Measurements from ENCODE around the gene F7.
"Not testable (repeated sequence)": the region's sequence is repeated elsewhere in the genome, so short reads cannot be mapped to it uniquely, and the experiment has no call there.

The F7 gene

DNA sequence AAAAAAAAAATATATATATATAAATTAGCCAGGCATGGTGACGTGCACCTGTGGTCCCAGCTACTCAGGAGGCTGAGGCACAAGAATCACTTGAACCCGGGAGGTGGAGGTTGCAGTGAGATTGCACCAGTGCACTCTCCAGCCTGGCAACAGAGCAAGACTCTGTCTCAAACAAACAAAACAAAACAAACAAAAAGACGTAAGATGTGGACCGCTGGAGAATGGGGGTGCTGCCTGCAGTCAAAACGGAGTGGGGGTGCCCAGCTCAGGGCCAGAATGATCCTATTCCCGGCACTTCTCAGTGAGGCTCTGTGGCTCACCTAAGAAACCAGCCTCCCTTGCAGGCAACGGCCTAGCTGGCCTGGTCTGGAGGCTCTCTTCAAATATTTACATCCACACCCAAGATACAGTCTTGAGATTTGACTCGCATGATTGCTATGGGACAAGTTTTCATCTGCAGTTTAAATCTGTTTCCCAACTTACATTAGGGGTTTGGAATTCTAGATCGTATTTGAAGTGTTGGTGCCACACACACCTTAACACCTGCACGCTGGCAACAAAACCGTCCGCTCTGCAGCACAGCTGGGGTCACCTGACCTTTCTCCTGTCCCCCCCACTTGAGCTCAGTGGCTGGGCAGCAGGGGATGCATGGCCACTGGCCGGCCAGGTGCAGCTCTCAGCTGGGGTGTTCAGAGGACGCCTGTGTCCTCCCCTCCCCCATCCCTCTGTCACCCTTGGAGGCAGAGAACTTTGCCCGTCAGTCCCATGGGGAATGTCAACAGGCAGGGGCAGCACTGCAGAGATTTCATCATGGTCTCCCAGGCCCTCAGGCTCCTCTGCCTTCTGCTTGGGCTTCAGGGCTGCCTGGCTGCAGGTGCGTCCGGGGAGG is at the start of gene F7:
Gene F7 (plus strand): TSS at position 760 of the 889 bp plus-strand sequence. CDS start 51 bp downstream, at position 811.
- no peak for DNase-seq (ENCODE audit: low read depth in 2 of 2)

DNA sequence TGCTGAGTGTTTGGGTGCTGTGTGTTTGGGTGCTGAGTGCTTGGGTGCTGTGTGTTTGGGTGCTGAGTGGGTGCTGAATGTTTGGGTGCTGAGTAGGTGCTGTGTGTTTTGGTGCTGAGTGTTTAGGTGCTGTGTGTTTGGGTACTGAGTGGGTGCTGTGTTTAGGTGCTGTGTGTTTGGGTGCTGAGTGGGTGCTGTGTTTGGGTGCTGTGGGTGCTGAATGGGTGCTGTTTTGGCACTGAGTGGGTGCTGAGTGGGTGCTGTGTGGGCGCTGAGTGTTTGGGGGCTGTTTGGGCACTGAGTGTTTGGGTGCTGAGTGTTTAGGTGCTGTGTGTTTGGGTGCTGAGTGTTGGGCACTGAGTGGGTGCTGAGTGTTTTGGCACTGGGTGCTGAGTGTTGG is 48.5 kb upstream of the F7 start:
- no peak for DNase-seq (ENCODE audit: low read depth in 2 of 2)

DNA sequence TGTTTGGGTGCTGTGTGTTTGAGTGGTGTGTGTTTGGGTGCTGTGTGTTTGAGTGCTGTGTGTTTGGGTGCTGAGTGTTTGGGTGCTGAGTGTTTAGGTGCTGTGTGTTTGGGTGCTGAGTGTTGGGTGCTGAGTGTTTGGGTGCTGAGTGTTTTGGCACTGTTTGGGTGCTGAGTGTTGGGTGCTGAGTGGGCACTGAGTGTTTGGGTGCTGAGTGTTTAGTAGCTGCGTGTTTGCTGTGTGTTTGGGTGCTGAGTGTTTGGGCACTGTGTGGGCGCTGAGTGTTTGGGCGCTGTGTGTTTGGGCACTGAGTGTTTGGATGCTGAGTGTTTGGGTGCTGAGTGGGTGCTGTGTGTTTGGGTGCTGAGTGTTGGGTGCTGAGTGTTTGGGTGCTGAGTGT is 48.0 kb upstream of the F7 start:
- DNase-seq (ENCODE audit: low read depth in 2 of 2), result not testable (repeated sequence)

DNA sequence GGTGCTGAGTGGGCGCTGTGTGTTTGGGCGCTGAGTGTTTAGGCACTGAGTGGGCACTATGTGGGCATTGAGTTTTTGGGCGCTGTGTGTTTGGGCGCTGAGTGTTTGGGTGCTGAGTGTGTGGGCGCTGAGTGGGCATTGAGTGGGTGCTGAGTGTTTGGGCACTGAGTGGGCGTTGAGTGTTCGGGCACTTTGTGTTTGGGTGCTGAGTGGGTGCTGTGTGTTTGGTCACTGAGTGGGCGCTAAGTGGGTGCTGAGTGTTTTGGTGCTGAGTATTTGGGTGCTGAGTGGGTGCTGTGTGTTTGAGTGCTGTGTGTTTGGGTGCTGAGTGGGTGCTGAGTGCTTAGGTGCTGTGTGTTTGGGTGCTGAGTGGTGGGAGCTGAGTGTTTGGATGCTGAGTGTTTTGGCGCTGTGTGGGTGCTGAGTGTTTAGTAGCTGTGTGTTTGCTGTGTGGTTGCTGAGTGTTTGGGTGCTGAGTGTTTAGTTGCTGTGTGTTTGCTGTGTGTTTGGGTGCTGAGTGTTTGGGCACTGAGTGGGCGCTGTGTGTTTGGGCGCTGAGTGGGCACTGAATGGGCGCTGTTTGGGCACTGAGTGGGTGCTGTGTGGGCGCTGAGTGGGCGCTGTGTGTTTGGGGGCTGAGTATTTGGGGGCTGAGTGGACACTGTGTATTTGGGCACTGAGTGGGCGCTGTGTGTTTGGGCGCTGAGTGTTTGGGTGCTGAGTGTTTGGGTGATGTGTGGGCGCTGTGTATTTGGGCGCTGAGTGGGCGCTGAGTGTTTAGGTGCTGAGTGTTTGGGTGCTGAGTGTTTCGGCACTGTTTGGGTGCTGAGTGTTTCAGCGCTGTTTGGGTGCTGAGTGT is 47.2 kb upstream of the F7 start:
- no peak for DNase-seq (ENCODE audit: low read depth in 2 of 2)

DNA sequence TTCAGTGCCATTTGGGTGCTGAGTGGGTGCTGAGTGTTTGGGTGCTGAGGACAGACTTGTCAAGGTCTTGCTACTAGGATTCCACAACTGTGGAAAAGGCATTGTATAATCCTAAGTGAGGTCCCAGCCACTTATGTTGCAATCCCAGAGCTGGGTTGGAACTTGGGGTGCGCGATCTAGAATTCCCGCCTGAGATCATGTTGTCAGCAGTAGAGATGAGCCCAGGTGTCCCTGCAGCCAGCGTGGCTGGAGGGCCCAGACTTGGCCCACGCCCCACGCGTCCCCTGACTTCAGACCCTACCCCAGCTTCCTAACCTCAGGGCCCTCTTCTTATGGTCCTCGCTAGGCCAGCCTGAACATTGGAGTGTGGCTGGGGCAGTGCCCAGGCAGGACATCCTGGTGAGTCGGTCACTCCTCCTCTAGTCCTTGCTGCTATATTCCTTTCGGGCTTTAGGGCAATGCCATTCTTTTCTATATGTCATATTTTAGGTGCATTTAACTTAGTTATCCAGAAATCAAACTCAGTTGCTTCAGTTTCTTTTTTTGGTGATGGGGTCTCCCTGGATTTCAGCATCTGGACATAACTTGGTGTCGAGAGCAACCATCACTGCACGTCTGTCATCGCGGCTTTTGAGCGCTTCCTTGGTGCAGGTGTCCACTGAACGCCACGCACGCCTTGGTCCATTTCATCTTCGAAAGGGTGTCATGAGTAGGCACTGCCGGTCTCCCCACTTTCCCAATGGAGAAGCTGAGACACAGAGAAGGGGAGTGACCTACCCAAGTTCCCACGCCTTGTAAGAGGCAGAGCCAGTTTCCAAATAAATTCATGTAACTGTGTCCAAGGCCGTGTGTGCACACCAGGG is 46.4 kb upstream of the F7 start:
- DNase-seq (ENCODE audit: low read depth in 2 of 2), result no peak

DNA sequence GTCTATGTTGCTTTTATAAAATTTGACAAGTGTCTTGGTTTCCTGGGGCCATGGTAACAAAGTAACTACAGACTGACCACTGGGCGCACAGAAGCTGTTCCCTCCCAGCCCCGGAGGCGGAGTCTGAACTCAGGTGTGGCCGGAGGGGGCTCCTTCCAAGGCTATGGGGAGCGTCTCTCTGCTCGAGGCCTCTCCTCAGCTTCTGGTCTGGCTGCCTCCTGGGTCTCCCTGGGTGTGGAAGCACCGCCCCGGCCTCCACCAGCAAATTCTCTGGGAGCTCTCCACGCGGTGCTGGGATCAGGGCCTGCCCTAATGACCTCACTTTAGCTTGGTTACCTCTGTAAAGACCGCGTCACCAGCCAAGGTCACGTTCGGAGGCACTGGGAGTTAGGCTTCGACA is 45.7 kb upstream of the F7 start:
- DNase-seq (ENCODE audit: low read depth in 2 of 2), result no peak

DNA sequence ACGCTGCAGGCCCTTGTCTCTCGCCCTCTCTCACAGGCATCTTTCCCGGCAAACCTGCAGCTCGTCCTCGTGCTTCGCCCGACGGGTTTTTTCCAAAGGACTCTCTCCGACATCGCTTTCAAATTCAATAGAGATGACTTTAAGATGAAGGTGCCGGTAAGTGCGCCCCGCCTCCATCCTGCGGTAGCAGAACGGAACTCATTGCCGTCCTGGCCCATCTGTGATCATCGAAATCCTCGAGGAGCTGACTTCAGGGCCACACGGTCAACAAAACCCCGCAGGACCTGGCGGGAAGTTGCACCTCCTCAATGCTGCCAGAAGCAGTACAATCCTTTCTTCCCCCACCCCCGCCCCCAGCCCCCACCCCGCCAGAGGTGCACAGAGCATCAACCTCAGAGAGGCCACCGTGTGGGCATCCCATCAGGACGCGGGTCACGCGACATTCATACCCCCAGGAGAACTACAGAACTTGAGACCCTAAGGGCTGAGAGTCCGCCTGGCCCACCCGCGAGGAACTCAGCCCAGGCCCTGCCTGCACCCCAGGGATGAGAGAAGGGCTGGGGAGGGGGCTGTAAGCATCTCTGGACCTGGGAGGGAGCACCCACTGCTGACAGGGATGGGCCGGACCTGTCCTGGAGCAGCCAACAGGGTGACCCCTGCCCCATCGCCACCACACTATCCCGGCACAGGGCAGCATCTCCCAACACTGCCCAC is 44.9 kb upstream of the F7 start:
- no peak for DNase-seq (ENCODE audit: low read depth in 2 of 2)

DNA sequence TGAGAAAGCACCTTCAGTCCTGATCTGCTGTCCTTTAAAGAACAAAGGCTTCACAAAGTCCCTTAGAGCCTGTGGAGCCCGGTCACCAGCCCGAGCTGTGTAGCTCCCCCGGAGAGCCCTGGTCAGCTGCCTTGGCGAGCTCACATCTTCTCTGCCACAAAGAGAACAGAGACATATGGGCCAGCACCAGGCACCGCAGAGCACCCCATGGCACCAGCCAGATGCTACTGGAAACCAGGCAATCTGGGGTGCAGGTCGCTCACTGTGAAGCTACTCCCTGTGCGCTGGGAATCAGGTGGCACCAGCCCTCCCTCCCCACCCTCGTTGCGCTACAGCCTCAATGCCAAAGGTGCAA is 44.3 kb upstream of the F7 start:
- DNase-seq (ENCODE audit: low read depth in 2 of 2), result no peak

DNA sequence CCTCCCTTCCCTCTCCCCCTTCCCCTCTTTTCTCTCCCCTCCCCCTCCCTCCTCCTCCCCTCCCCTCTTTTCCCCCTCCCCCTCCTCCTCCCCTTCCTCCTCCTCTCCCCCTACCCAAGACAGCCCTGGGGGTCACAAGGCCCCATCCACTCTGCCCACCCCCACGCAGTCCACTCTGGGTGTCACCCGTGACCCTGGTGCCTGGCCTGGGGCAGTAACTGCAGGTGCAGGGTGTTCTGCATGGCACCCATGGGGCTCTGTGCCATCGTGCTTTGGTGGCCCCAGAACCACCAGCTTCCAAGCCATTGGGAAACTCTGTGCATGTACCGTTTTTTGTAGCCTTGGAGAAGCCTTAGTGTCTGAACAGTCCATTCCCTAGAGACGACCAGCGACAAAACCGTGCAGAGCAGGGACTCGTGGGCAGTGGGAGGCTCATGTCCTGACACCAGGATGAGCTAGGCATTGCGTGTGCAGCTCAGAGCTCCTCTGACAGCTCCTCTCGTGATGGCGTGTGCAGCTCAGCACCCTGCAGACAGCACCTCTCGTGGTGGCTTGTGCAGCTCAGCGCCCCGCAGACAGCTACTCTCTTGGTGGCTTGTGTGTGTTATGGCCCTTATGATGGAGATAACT is 43.7 kb upstream of the F7 start:
- DNase-seq (ENCODE audit: low read depth in 2 of 2), result no peak

DNA sequence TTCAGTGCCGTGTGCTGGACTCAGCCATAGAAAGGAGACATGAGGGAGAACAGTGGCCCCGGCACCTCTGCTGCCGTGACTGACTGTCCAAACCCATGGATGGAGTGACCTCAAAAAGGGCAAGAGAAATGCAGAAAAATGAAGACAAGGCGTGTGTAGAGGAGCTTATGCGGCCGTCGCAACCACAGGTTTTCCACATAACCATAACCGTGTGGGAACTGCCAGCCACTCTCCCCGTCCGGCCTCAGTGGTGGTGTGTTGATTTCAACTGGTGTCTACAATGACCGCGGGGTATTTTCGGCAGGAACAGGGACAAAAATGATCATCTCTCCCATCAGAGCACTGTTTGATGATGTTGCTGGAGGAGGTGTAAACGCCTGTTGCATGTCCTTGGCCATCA is 42.9 kb upstream of the F7 start:
- no peak for DNase-seq (ENCODE audit: low read depth in 2 of 2)

DNA sequence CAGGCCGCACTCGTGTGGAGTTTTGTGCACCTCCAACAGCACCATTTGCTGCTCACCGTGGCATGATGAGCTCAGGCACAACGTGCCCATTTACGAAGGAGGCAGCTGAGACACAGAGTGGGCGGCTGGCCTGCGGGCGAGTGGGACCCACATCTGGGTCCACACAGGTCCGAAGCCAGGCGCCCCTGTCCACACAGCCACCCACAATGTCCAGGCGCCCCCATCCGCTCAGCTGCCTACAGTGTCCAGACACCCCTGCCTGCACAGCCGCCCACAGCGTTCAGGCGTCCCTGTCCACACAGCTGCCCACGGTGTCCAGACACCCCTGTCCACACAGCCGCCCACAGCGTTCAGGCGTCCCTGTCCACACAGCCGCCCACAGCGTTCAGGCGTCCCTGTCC is 42.5 kb upstream of the F7 start:
- no peak for DNase-seq (ENCODE audit: low read depth in 2 of 2)

DNA sequence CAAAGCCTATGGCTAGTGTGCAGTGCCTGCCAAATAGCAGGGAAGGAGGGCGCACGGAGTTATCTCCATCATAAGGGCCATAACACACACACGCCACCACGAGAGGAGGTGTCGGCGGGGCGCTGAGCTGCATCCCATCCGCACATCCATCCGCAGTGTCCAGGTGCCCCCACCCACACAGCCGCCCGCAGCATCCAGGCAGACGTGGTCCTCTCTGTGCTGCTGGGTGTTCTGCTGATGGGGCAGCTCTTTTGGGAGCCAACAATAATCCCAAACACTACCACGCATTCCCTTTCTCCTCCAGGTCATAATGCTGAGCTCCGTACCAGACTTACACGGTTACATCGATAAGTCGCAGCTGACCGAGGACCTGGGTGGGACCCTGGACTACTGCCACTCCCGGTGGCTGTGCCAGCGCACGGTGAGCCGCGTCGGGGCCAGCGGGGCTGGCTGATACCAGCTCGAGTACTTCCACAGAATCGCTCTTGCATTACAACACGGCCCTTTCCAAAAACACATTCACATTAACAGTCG is 41.5 kb upstream of the F7 start:
- DNase-seq (ENCODE audit: low read depth in 2 of 2), result no peak

DNA sequence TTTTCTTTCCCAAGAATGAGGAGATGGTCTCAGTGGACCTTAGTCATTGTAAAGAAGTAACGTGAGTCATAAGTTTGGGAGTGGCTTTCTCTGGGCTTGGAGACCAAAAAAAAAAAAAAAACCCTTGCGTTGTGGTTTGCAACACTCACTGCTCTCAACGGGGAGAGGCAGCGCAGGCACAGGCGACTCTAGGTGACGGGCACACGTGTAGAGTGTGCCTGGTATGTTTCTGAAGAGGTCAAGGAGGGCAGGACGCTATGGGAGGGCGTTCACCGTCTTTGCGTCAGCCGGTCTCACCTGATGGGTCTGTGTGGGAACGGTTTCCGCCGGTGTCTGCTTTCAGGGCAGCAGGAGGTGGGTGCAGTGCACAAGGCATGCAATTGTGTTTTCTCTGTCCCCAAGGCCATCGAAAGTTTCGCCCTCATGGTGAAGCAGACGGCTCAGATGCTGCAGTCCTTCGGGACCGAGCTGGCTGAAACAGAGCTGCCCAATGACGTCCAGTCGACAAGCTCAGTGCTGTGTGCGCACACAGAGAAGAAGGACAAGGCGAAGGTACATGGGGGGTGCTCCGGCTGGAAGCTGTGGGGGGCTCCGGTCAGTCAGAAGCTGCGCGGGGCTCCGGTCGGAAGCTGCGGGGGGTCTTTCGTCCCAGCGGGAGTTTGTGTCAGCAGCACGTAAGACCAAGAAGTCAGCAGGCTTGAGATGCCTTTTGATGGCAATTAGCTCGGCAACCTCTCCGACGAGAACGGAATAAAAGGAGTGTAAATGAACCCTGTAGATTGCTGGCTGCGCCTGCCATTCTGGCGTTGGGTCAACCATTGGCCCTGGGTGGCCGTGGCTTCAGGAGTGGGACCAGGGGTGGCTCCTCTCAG is 40.8 kb upstream of the F7 start:
- DNase-seq (ENCODE audit: low read depth in 2 of 2), result no peak

DNA sequence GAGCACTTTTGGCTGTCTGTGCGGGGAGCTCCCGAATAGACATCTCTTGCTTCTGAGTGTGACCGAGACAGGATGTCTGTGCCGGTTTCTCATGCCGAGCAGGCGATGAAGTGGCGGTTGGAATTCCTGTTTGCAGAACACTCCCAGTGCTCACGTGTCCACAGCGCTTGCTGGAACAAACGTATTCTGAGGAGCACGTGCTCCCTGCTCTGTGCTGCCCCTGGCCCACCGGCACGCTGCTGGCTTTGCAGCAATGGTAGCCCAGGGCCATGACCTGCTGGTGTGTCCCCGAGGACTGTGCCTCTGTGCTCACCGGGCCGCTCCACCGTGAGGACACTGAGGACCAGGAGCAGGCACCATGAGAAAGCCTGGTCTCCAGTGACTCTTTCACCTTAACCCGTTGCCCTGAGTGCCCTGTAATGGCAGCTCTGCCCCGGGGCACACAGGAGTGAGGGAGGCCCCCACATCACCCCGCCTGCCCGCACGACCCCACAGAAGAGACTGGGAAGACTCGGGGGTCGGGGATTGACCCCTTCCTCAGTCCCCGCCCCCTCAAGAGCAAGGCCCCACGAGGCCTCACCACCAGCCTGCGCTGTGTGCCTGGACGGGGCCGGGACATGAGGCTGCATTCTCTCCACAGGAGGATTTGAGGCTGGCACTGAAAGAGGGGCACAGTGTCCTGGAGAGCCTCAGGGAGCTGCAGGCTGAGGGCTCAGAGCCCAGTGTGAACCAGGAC is 40.0 kb upstream of the F7 start:
- no peak for DNase-seq (ENCODE audit: low read depth in 2 of 2)

DNA sequence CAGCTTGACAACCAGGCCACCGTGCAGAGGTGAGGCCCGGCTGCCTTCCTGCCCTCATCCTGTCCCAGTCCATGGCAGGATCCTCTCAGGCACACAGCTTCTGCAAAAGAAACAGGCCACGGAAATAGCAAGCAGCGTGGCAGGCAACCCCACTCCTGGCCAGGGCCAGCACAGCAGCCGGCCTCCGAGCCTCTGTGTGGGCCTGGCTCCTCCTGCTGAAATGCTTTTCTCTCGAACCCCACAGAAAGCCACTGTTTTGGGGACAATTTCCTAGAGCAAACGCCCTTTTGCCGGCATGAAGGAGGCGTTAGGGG is 39.5 kb upstream of the F7 start:
- DNase-seq (ENCODE audit: low read depth in 2 of 2), result no peak

DNA sequence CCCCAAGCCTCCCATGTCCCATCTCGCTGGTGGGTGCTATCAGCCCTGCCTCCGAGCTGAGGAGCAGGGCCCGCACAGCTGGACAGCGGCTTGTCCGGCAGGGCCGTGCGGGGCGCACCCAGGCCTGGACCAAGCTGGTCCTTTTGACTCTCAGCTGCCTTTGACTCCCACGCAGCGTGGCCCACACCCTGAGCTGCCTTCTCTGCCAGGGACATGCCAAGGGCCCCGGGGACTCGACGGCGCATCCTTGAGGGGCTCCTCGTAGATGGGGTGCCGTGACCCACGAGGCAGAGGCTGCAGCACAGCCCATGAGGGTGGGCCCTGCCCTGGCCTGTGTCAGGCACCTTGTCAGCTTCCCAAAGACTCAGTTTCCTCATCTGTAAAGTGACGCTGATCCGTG is 38.8 kb upstream of the F7 start:
- no peak for DNase-seq (ENCODE audit: low read depth in 2 of 2)

DNA sequence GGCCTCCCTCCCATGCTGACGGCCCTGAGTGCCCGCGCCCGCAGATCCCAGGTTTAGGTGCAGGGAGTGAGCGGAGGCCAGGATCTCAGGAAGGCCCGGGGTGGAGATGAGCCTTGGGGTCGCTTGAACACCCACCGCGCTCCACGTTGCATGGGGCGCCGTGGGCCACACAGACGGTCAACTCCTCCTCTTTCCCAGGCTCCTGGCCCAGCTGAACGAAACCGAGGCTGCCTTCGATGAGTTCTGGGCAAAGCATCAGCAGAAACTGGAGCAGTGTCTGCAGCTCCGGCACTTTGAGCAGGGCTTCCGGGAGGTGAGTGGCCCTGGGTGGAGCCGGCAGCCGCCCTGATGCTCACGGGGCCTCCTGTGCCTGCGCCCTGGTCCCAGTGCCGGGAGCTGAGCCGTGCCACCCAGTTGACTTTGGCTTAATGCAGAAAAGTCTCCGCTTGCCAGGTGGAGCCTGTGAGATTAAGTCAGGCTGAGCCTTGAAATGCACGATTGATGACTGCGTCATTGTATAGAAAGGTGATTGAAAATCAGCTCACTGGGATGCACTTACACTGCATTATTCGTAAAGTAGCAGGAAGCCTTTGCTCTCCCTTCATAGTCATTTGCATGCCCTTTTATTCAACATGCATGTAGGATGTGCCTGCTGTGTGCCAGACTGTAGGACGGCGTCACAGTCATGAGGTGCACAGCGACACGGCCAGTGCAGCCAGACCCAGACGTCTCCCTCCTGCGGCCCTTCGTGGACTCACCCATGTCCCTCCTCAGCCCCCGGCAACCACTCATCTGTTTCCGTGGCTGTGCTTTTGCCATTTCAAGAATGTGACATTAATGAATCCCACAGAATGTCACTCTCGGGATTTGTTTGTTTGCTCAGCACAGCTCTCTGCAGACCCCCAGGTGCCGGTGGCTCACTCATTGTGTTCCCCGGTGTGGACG is 35.5 kb upstream of the F7 start:
- DNase-seq (ENCODE audit: low read depth in 2 of 2), result no peak

DNA sequence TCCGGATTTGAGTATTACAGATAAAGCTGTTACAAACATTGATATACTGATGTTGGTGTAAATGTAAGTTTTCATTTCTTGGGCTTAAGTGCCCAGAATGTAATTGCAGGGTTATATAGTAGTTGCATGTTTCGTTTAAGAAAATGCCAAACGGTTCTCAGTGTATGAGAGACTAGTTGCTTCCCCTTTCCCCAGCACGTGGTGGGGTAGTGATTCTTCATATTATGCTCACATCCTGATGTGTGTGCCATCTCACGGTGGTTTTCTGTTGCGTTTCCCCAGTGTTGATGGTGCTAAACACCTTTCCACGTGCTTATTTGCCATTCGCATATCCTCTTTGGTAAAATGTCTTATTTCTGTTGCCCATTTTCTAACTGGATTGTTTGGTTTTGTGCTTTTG is 34.7 kb upstream of the F7 start:
- DNase-seq (ENCODE audit: low read depth in 2 of 2), result no peak
